HAP-1 (cell line): ENCODE data around the gene DCAF17.

ENCODE experiments used
- DNase-seq, 2 experiments: peaks; one replicate each; pipeline ENCODE4 v3.0.0-alpha.2; 2016 to 2020; ENCODE audit warnings: low spot score in 2 of 2
- H3K27me3 ChIP-seq: fragments of 250-450 bp; sonication (Bioruptor Pico); 2 replicates; pipeline ENCODE4 v1.5.1; 2020; ENCODE audit warnings: low read depth, mild to moderate bottlenecking, moderate library complexity
- H3K36me3 ChIP-seq: fragments of 250-450 bp; sonication (Bioruptor Pico); replicated peaks from 2 replicates; pipeline ENCODE4 v1.5.1; 2020; ENCODE audit warnings: mild to moderate bottlenecking
- H3K4me1 ChIP-seq: fragments of 250-450 bp; sonication (Bioruptor Pico); 2 replicates; pipeline ENCODE4 v1.5.1; 2020; ENCODE audit warnings: mild to moderate bottlenecking
- H3K4me3 ChIP-seq: fragments of 250-450 bp; sonication (Bioruptor Pico); 2 replicates; pipeline ENCODE4 v1.5.1; 2020; ENCODE audit warnings: mild to moderate bottlenecking, moderate library complexity
- H3K9me3 ChIP-seq: fragments of 250-450 bp; sonication (Bioruptor Pico); 2 replicates; pipeline ENCODE4 v1.5.1; 2020; ENCODE audit warnings: mild to moderate bottlenecking, moderate library complexity
- in situ Hi-C: fragments of 300-500 bp; cut with MboI; formaldehyde crosslinking; loops from 3 replicates; pipeline ENCODE4 v1.14.3; 2020; ENCODE audit warnings: low sequenced_read_pairs, inconsistent platforms, mixed read lengths

DCAF17 gene

GRCh38 chr2:171436307-171436706, 2.3 kb downstream of the DCAF17 start:
- Histone ChIP-seq H3K36me3 (peaks cover 29% of the 10 kb centered on the region), H3K9me3 (no peaks in the 10 kb centered on the region), H3K4me3 (no peak overlapping the region), H3K4me1 (peaks cover 9% of the 10 kb centered on the region), H3K27me3 (no peaks in the 10 kb centered on the region)
- no peak for DNase-seq
- in situ Hi-C loops = no loop called here

GRCh38 chr2:171441470-171441869, 7.4 kb downstream of the DCAF17 start:
- in situ Hi-C loops = no loop called here
- DNase-seq = no peak

GRCh38 chr2:171447675-171448074, 13.6 kb downstream of the DCAF17 start:
- DNase-seq = no peak
- no peaks in the 10 kb centered on the region for H3K27me3 ChIP-seq
- in situ Hi-C loops = no loop called here
- no peaks in the 10 kb centered on the region for H3K9me3 ChIP-seq
- no peak overlapping the region for H3K4me3 ChIP-seq
- H3K36me3 ChIP-seq = peaks cover 55% of the 10 kb centered on the region
- no peaks in the 10 kb centered on the region for H3K4me1 ChIP-seq

More at GRCh38 chr2:171441470-171441869, 7.4 kb downstream of the DCAF17 start:
- peaks cover 37% of the 10 kb centered on the region for H3K36me3 ChIP-seq
- no peaks in the 10 kb centered on the region for H3K27me3 ChIP-seq
- no peaks in the 10 kb centered on the region for H3K9me3 ChIP-seq
- H3K4me1 ChIP-seq = no peaks in the 10 kb centered on the region
- H3K4me3 ChIP-seq = no peak overlapping the region

- no peak overlapping the region for H3K4me3 ChIP-seq
- H3K36me3 ChIP-seq = peaks cover 55% of the 10 kb centered on the region
- H3K4me1 ChIP-seq = no peaks in the 10 kb centered on the region
- no peaks in the 10 kb centered on the region for H3K27me3 ChIP-seq
- H3K9me3 ChIP-seq = no peaks in the 10 kb centered on the region
- in situ Hi-C loops = no loop called here
- DNase-seq = no peak
These were observed 17.0 kb downstream of the DCAF17 start for GRCh38 chr2:171451074-171451473.

- DNase-seq = no peak
- no peak overlapping the region for H3K4me3 ChIP-seq
- in situ Hi-C loops = no loop called here
- H3K27me3 ChIP-seq = no peaks in the 10 kb centered on the region
- H3K36me3 ChIP-seq = peaks cover 51% of the 10 kb centered on the region
- H3K9me3 ChIP-seq = no peaks in the 10 kb centered on the region
- H3K4me1 ChIP-seq = no peaks in the 10 kb centered on the region
These were observed 18.7 kb downstream of the DCAF17 start for GRCh38 chr2:171452773-171453172.

- no peaks in the 10 kb centered on the region for H3K27me3 ChIP-seq
- H3K4me1 ChIP-seq = no peaks in the 10 kb centered on the region
- no peaks in the 10 kb centered on the region for H3K9me3 ChIP-seq
- peaks cover 14% of the 10 kb centered on the region for H3K36me3 ChIP-seq
- no peak overlapping the region for H3K4me3 ChIP-seq
- DNase-seq = no peak
- in situ Hi-C loops = no loop called here
These were observed 25.5 kb downstream of the DCAF17 start for GRCh38 chr2:171459498-171459897.

GRCh38 chr2:171460537-171460936, 26.5 kb downstream of the DCAF17 start:
- Histone ChIP-seq H3K4me3 (no peak overlapping the region), H3K27me3 (no peaks in the 10 kb centered on the region), H3K9me3 (no peaks in the 10 kb centered on the region), H3K4me1 (no peaks in the 10 kb centered on the region), H3K36me3 (peaks cover 8% of the 10 kb centered on the region)
- in situ Hi-C loops = no loop called here
- no peak for DNase-seq

GRCh38 chr2:171469176-171469575, 35.1 kb downstream of the DCAF17 start:
- Histone ChIP-seq H3K36me3 (peaks cover 16% of the 10 kb centered on the region), H3K9me3 (no peaks in the 10 kb centered on the region), H3K4me1 (no peaks in the 10 kb centered on the region), H3K27me3 (no peaks in the 10 kb centered on the region), H3K4me3 (no peak overlapping the region)
- no peak for DNase-seq
- in situ Hi-C loops = no loop called here

- H3K4me3 ChIP-seq = no peak overlapping the region
- in situ Hi-C loops = no loop called here
- no peak for DNase-seq
- H3K36me3 ChIP-seq = peaks cover 20% of the 10 kb centered on the region
- H3K4me1 ChIP-seq = no peaks in the 10 kb centered on the region
- H3K27me3 ChIP-seq = no peaks in the 10 kb centered on the region
- H3K9me3 ChIP-seq = no peaks in the 10 kb centered on the region
These were observed 36.1 kb downstream of the DCAF17 start for GRCh38 chr2:171470129-171470528.

GRCh38 chr2:171475979-171476378, 42.0 kb downstream of the DCAF17 start:
- Histone ChIP-seq H3K4me3 (no peak overlapping the region), H3K36me3 (peaks cover 14% of the 10 kb centered on the region), H3K27me3 (no peaks in the 10 kb centered on the region), H3K9me3 (no peaks in the 10 kb centered on the region), H3K4me1 (no peaks in the 10 kb centered on the region)
- DNase-seq = no peak
- in situ Hi-C loops = no loop called here

- H3K4me1 ChIP-seq = no peaks in the 10 kb centered on the region
- in situ Hi-C loops = no loop called here
- DNase-seq = no peak
These were observed 44.3 kb downstream of the DCAF17 start for GRCh38 chr2:171478345-171478744.

GRCh38 chr2:171479154-171479814, 45.3 kb downstream of the DCAF17 start:
- H3K4me1 ChIP-seq = no peaks in the 10 kb centered on the region
- H3K27me3 ChIP-seq = no peaks in the 10 kb centered on the region
- DNase-seq = no peak
- in situ Hi-C loops = no loop called here
- H3K9me3 ChIP-seq = no peaks in the 10 kb centered on the region
- H3K36me3 ChIP-seq = peaks cover 7% of the 10 kb centered on the region
- H3K4me3 ChIP-seq = no peak overlapping the region

More at GRCh38 chr2:171478345-171478744, 44.3 kb downstream of the DCAF17 start:
- Histone ChIP-seq H3K9me3 (no peaks in the 10 kb centered on the region), H3K4me3 (no peak overlapping the region), H3K27me3 (no peaks in the 10 kb centered on the region), H3K36me3 (peaks cover 13% of the 10 kb centered on the region)

- 0 out of 2 replicates have a peak, but pooled peaks cover 4% of the 10 kb centered on the region for H3K36me3 ChIP-seq
- DNase-seq = no peak
- in situ Hi-C loops = no loop called here
- H3K9me3 ChIP-seq = no peaks in the 10 kb centered on the region
- H3K4me1 ChIP-seq = no peaks in the 10 kb centered on the region
- H3K27me3 ChIP-seq = no peaks in the 10 kb centered on the region
- no peak overlapping the region for H3K4me3 ChIP-seq
These were observed 46.9 kb downstream of the DCAF17 start for GRCh38 chr2:171480908-171481307.

- in situ Hi-C loops = no loop called here
- H3K36me3 ChIP-seq = 0 out of 2 replicates have a peak, but pooled peaks cover 4% of the 10 kb centered on the region
- no peak overlapping the region for H3K4me3 ChIP-seq
- H3K27me3 ChIP-seq = no peaks in the 10 kb centered on the region
- DNase-seq = no peak
- H3K4me1 ChIP-seq = no peaks in the 10 kb centered on the region
- H3K9me3 ChIP-seq = no peaks in the 10 kb centered on the region
These were observed 48.3 kb downstream of the DCAF17 start for GRCh38 chr2:171482308-171482707.

GRCh38 chr2:171482877-171483276, 48.9 kb downstream of the DCAF17 start:
- H3K4me3 ChIP-seq = no peak overlapping the region
- no peaks in the 10 kb centered on the region for H3K4me1 ChIP-seq
- in situ Hi-C loops = no loop called here
- DNase-seq = no peak
- H3K9me3 ChIP-seq = no peaks in the 10 kb centered on the region
- 0 out of 2 replicates have a peak, but pooled peaks cover 4% of the 10 kb centered on the region for H3K36me3 ChIP-seq
- H3K27me3 ChIP-seq = no peaks in the 10 kb centered on the region
